GM12872 (cell line): ENCODE measurements around the gene GCSH.

ENCODE experiments used
- TF ChIP-seq, protein P1 (sequence below): IDR thresholded peaks from 3 replicates; pipeline ENCODE4 v1.5.1; 2011; ENCODE audit warnings: low read depth, mild to moderate bottlenecking, low read length, moderate library complexity; ENCODE audit not compliant: insufficient read depth

The GCSH gene

GRCh38 chr16:81066681-81067080 lies 29.5 kb downstream of the GCSH start:
- TF ChIP-seq, protein P1, sequence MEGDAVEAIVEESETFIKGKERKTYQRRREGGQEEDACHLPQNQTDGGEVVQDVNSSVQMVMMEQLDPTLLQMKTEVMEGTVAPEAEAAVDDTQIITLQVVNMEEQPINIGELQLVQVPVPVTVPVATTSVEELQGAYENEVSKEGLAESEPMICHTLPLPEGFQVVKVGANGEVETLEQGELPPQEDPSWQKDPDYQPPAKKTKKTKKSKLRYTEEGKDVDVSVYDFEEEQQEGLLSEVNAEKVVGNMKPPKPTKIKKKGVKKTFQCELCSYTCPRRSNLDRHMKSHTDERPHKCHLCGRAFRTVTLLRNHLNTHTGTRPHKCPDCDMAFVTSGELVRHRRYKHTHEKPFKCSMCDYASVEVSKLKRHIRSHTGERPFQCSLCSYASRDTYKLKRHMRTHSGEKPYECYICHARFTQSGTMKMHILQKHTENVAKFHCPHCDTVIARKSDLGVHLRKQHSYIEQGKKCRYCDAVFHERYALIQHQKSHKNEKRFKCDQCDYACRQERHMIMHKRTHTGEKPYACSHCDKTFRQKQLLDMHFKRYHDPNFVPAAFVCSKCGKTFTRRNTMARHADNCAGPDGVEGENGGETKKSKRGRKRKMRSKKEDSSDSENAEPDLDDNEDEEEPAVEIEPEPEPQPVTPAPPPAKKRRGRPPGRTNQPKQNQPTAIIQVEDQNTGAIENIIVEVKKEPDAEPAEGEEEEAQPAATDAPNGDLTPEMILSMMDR, result no peak

- TF ChIP-seq, protein P1, result no peak
Measured at GRCh38 chr16:81061871-81062608, 34.2 kb downstream of the GCSH start.

DNA sequence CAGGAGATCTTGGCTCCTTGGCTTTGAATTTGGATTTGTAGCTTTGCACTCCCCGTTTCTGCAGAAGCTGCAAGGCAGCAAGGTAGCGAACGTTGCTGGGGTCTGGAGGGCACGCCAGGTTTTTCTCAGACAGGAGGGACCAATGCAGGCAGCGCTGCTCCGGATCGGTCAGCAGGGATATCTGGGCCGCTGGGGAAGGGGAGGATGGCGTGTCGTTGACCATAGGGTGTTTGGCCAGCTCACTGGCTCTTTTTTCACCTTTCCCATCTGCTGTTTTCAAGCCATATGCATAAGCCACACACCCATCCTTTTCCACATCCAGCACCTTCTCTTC lies 34.9 kb downstream of the GCSH start:
- TF ChIP-seq, protein P1, result no peak

DNA sequence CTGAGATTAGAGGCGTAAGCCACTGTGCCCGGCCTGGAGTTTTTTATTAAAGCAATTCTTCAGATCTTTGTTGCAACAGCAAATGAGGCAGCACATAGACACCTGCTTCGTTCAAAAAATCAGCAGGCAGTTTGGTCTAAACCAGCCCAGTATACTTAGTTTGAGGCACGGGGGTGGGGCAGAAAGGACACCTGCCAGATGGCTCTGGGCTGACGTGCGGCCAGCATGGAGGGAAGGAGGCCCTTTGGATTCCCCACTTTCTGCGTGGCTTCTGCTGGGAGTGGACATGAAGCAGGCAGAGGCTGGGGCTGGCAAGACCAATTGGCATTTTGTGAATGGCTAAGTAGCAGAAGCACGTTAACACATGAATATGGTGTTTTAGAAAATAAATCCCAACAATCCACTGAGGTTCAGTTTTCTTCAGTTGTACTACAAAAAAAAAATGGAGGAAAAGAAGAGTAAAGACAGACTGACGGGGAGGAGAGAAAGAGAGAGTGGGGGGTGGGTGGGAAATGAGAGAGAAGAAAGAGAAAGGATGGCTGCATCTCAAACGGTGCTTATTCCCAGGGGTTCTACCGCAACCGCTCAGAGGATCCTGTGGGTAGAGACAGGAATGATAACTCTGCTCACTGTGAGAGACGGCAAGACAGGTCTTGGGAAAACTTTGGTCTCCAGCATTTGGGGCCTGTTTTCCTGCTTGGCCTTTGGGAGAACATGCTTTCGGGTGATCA lies 35.5 kb downstream of the GCSH start:
- TF ChIP-seq, protein P1, result no peak

GRCh38 chr16:81053761-81054160 lies 42.4 kb downstream of the GCSH start:
- TF ChIP-seq, protein P1, result no peak

DNA sequence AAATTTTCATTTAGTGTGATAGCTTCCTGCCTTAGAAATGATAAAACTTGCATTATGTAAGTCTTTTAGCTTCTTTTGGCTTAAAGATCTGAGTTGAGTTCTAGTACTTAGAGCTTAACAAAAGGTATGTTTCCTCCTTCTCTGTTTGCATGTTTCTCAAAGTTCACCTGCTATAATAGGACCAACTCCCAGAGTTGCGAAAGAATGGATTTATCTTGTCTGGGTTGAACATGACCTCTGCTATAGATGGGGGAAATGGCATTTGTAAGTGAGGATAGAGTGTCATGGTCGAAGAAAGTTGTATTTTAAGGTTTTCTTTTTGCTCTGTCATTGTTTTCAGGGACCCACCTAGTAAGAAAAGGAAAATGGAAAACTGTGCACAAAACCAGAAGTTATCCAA lies 53.4 kb downstream of the GCSH start:
- TF ChIP-seq, protein P1, result no peak

- TF ChIP-seq, protein P1, result no peak
Measured at GRCh38 chr16:81041696-81042095, 54.5 kb downstream of the GCSH start.
